Stimulated activated CD4-positive, alpha-beta T cell treated with anti-CD3 and anti-CD28 coated beads, Interleukin-15, amount 100 ng/mL, for 1 hour (primary cell): ENCODE measurements around the gene PDE1A.

Experiments used
- DNase-seq, 2 donors: peaks; one replicate each; pipeline ENCODE4 v3.0.0-alpha.2; 2020; ENCODE audit warnings: low read depth in 1 of 2, low spot score in 1 of 2

PDE1A gene

GRCh38 chr2:182359027-182359989 is 67.5 kb downstream of the PDE1A start:
- DNase-seq: no peak

DNA sequence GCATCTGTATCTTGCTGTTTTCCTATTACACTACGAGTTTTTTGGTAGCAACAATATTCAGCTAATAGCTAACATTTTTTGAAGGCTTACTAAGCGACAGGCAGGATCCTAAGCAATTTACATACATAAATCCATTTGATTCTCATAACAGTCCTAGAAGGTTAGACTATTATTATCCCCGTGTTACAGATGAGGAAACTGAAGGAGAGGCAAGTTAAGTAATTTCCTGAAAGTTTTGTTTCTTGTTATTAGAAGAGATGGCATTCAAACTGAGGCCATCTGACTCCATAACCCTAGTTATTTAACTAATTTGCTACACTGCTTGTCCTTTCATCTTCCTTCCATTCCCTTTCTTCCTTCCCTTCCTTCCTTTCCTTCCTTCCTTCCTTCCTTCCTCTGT is 68.2 kb downstream of the PDE1A start:
- no peak for DNase-seq

GRCh38 chr2:182355815-182356214 is 71.0 kb downstream of the PDE1A start:
- DNase-seq: no peak

DNA sequence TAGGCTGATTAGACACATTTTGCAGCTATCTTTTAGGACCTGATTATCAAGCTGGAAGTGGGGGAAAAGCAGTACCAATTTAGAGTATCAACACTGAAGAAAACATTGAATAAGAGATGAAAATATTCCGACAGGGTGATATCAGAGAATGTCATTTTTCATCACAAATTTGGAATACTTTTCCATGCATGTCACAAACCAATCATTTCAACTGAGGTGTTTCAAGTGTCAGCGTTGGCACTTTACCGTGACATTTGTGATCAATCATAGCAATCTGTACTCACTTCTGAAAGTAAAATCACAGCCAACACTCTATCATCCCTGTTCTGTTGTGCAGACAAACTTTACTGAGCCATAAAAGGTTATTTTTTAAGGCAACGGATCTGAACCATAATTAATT is 75.4 kb downstream of the PDE1A start:
- no peak for DNase-seq

DNA sequence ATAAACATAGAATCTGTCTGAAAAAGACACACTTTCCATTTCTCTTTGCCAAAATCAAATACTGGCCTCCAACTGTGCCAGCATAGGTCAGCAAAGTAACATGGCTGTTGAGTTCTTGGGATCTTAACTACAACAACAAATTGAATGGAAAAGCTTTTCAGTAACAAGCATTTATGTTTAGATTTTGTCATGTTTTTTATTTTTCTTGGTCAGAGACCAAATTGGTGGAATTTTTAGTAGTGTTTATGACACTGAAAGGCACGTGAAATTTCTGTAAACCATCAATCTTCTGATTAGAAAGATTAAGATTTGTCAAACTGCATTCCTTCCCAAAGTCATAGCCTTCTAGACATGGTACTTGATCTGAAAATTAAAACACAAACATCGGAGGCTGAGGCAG is 77.6 kb downstream of the PDE1A start:
- DNase-seq: no peak

DNA sequence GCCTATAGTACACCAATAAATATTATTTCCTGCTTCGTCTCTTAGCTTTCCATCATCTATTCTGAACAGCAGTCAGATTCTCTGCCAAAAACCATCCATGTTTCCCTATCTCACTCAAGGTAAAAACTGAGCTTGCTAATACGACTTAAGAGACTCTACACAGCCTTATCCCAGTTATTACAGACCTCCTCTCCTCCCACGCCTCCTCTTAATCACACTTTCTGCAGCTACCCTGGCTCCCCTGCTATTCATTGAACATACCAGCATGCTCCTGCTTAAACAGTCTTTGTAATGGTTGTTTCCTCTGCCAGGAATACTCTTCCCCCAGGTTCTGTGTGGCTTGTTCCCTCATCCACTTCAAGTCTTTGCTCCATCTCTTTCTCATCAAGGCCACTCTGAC is 81.5 kb downstream of the PDE1A start:
- DNase-seq: no peak

DNA sequence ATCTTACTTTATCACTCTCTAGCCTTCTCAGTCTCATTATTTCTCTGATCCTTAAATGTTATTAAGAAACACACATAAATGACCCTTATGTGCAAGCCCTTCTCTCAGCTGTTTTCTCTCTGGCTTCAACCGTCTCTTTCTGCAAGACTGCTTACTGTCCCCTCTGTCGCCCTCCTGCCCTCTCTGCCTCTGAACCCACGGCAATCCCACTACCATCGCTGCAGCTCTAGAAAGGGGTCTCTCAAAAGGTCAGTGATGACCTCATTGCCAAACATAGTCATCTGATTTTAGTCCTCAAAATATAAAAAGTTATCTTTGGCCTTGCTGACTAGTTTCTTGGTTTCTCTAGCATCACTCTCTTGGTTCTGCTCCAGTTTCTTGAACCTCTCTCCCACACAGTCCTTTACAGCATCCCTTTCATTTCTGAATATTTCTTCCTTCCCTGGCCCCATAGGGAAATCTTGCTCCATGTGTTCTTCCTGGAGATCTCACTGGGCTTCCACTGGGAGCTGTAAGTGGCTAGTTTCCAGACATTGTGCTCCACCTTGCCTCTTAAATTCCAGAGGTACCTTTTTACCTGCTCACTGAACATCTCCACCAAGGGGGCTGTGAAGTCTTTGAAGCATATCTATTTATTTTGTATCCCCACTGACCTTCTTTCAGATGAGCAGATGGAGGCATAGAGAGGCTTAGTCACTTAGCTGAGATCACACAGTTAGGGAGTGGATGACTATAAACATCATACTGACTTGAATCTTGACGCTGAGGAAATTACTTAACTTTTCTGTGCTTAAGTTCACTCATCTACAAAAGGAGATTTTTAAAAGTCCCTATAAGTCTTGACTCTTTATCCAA is 96.2 kb downstream of the PDE1A start:
- no peak for DNase-seq

GRCh38 chr2:182324665-182325064 is 102.2 kb downstream of the PDE1A start:
- DNase-seq: no peak

GRCh38 chr2:182321096-182321495 is 105.7 kb downstream of the PDE1A start:
- no peak for DNase-seq

GRCh38 chr2:182319556-182320505 is 107.0 kb downstream of the PDE1A start:
- no peak for DNase-seq

- no peak for DNase-seq
These were observed 108.2 kb downstream of the PDE1A start for GRCh38 chr2:182318466-182319220.

DNA sequence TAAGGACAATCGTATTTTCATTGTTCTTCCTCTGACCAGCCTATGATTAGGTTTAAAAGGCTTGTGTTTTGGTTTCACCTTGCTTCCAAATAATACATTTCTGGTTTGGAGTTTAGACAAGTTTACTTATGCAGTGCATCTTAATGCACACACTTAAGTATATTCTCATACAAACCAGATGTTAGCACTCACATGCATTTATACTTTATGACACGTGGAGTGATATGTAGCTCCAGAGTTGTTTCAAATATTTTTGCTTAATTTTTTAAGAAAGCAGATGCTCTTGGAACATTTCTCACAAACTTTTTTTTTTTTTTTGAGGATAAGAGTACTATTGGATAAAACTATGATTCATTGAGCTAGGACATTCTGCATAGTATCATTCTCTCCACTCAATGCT is 109.9 kb downstream of the PDE1A start:
- DNase-seq: no peak

GRCh38 chr2:182302972-182303371 is 123.9 kb downstream of the PDE1A start:
- DNase-seq: no peak

DNA sequence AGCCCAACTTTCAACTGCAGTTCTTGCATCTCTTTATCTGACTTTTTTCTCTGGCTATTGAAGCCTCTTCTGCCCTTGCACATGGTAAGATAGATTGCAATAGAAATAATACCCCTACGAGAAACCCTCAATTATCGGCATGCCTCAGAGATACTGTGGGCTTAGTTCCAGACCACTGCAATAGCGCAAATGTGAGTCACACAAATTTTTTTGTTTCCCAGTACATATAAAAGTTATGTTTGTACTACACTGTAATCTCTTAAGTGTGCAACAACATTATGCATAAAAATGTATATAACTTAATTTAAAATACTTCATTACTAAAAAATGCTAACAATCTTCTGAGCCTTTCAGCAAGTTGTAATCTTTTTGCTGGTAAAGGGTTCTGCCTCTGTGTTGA is 124.7 kb downstream of the PDE1A start:
- no peak for DNase-seq

- DNase-seq: no peak
These were observed 125.7 kb downstream of the PDE1A start for GRCh38 chr2:182301093-182301492.

- no peak for DNase-seq
These were observed 126.2 kb downstream of the PDE1A start for GRCh38 chr2:182300608-182301007.

- DNase-seq: no peak
These were observed 127.2 kb downstream of the PDE1A start for GRCh38 chr2:182299632-182300031.

DNA sequence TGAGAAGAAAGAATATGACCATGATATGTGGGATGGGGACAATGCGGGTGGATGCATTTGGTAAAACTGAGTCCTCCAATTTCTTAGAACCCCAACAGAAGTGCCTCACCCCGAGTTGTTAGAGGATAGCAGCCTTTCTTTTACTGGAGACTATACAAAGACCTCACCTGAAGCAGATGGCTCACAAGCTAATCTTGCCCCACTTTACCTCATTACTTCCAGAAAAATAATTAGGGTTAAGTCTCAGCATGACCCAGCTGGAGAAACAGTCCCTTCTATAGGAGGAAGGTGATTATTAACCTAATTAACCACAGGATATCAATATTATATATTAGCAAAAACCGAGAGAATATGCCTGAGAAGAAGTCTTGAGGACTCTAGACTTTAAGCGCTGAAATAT is 128.4 kb downstream of the PDE1A start:
- DNase-seq: no peak

DNA sequence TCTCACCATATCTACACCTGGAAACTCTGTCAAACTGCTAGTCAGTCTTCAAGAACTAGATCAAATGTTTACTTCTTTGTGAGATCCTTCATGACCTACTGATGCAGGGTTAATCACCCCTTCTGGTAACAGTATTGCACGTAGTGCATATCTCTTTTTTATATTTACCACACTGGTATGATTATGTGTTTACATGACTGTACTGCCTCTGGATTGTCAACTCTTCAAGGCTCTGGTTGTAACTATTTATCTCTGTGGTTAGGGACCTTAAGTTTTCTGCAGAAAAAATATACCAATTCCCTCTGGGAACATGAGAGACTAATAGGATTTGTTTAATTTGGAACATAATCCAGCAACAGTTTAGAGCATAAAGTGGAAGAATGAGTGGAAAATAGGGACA is 135.5 kb downstream of the PDE1A start:
- no peak for DNase-seq

- no peak for DNase-seq
These were observed 143.3 kb downstream of the PDE1A start for GRCh38 chr2:182283512-182283911.
